Measurements from ENCODE around the gene TMEM240. TPM values are rescaled to one million over a fixed set of nuclear protein-coding genes. Genes with fewer than 3 reads are reported as not detected.
"Not testable (repeated sequence)": the region's sequence is repeated elsewhere in the genome, so short reads cannot be mapped to it uniquely, and the experiment has no call there.

The TMEM240 gene
- total RNA-seq, 1 experiment from 2014 or later = 3.6 TPM

DNA sequence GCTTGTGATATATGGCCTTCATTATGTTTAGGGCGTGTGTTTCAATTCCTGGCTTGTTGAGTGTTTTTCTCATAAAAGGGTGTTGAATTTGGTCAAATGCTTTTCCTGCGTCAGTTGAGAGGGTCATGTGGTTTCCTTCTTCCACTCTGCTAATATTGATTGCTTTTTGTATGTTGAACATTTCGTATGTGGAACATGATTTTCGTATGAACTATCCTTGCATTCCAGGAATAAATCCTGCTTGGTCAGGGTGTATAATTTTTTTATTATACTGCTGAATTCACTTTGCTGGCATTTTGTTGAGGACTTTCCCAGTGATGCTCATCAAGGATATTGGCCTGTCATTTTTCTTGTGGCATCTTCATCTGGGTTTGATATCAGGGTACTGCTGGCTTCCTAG, 33.1 kb downstream of the TMEM240 start:
- Mint-ChIP-seq H3K4me3 (ENCODE audit: unreplicated experiment) (no peak overlapping the region), H3K4me1 (ENCODE audit: insufficient read depth, unreplicated experiment) (peaks cover 8% of the 10 kb centered on the region), H3K27me3 (ENCODE audit: insufficient read depth, unreplicated experiment) (no peaks in the 10 kb centered on the region), H3K9me3 (ENCODE audit: unreplicated experiment) (no peaks in the 10 kb centered on the region), H3K27ac (ENCODE audit: low read depth, unreplicated experiment) (no peak overlapping the region), H3K36me3 (ENCODE audit: insufficient read depth, unreplicated experiment) (peaks cover 5% of the 10 kb centered on the region)
- no TSS peak for BruUV-seq (replicated peaks)
- intact Hi-C loops (cut with micrococcal nuclease) = loop anchor here (10.0 kb wide), 2 partner anchors 103 to 133 kb away; partner anchors contain the start of genes AURKAIP1 and MRPL20
- no peak for DNase-seq (ENCODE audit: unreplicated experiment)
- TF ChIP-seq, protein P1, sequence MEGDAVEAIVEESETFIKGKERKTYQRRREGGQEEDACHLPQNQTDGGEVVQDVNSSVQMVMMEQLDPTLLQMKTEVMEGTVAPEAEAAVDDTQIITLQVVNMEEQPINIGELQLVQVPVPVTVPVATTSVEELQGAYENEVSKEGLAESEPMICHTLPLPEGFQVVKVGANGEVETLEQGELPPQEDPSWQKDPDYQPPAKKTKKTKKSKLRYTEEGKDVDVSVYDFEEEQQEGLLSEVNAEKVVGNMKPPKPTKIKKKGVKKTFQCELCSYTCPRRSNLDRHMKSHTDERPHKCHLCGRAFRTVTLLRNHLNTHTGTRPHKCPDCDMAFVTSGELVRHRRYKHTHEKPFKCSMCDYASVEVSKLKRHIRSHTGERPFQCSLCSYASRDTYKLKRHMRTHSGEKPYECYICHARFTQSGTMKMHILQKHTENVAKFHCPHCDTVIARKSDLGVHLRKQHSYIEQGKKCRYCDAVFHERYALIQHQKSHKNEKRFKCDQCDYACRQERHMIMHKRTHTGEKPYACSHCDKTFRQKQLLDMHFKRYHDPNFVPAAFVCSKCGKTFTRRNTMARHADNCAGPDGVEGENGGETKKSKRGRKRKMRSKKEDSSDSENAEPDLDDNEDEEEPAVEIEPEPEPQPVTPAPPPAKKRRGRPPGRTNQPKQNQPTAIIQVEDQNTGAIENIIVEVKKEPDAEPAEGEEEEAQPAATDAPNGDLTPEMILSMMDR (IDR thresholded peaks at IDR 0.05; ENCODE audit: unreplicated experiment) = no peak
- POLR2A ChIA-PET = interaction anchor here (0.8 to 3.1 kb wide), 2 partner anchors 100 to 159 kb away, joined by 3 to 24 read pairs; partner anchors contain the start of gene MRPL20
- CTCF ChIA-PET = no interaction called here

DNA sequence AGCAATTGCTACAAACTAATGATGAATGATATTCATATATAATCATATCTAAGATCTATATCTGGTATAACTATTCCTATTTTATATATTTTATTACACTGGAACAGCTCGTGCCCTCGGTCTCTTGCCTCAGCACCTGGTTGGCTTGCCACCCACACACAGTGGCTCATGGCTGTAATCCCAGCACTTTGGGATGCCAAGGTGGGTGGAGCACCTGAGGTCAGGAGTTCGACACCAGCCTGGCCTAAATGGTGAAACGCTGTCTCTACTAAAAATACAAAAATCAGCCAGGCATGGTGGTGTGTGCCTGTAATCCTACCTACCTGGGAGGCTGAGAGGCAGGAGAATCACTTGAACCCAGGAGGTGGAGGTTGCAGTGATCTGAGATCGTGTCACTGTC, 34.6 kb downstream of the TMEM240 start:
- H3K27ac Mint-ChIP-seq (ENCODE audit: low read depth, unreplicated experiment) = peak overlapping the region; percentile 98
- H3K9me3 Mint-ChIP-seq (ENCODE audit: unreplicated experiment); BruUV-seq (replicated peaks); H3K27me3 Mint-ChIP-seq (ENCODE audit: insufficient read depth, unreplicated experiment); H3K36me3 Mint-ChIP-seq (ENCODE audit: insufficient read depth, unreplicated experiment); H3K4me1 Mint-ChIP-seq (ENCODE audit: insufficient read depth, unreplicated experiment): not testable (repeated sequence)
- peak; percentile 9 for DNase-seq (ENCODE audit: unreplicated experiment)
- ChIA-PET CTCF (interaction anchor here (0.6 to 2.1 kb wide), 5 partner anchors 13 to 741 kb away, joined by 3 to 17 read pairs (median 3); no protein-coding TSS in a partner anchor), POLR2A (interaction anchor here (0.6 to 3.1 kb wide), 7 partner anchors 16 to 196 kb away, joined by 3 to 41 read pairs (median 4); partner anchors contain the start of genes CCNL2, DVL1 and MRPL20)
- H3K4me3 Mint-ChIP-seq (ENCODE audit: unreplicated experiment) = peak overlapping the region; percentile 77
- intact Hi-C loops (cut with micrococcal nuclease) = loop anchor here (10.0 kb wide), 2 partner anchors 101 to 131 kb away; partner anchors contain the start of genes AURKAIP1 and MRPL20

DNA sequence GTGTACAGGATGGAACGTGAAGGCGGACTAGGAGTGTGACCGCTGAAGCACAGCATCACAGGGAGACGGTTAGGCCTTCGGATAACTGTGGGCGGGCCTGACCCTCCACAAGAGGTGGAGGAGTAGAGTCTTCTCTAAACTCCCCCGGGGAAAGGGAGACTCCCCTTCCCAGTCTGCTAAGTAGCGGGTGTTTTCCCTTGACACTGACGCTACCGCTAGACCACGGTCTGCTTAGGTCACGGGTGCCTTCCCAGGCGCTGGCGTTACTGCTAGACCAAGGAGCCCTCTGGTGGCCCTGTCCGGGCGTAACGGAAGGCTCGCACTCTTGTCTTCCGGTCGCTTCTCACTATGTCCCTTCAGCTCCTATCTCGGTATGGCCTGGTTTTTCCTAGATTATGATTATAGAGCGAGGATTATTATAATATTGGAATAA, 35.0 kb downstream of the TMEM240 start:
- not testable (repeated sequence) for H3K4me1 Mint-ChIP-seq (ENCODE audit: insufficient read depth, unreplicated experiment); H3K36me3 Mint-ChIP-seq (ENCODE audit: insufficient read depth, unreplicated experiment); H3K9me3 Mint-ChIP-seq (ENCODE audit: unreplicated experiment); H3K27me3 Mint-ChIP-seq (ENCODE audit: insufficient read depth, unreplicated experiment)
- Mint-ChIP-seq H3K4me3 (ENCODE audit: unreplicated experiment) (peak overlapping the region; percentile 77), H3K27ac (ENCODE audit: low read depth, unreplicated experiment) (peak overlapping the region; percentile 98)
- DNase-seq (ENCODE audit: unreplicated experiment) = peak; percentile 37
- ChIA-PET POLR2A (interaction anchor here (0.6 to 3.1 kb wide), 10 partner anchors 10 to 196 kb away, joined by 3 to 41 read pairs (median 4); partner anchors contain the start of genes CCNL2, DVL1 and MRPL20), CTCF (interaction anchor here (0.5 to 2.1 kb wide), 12 partner anchors 13 to 742 kb away, joined by 3 to 17 read pairs (median 3); no protein-coding TSS in a partner anchor)
- TF ChIP-seq, protein P1 (IDR thresholded peaks at IDR 0.05; ENCODE audit: unreplicated experiment) = peak; percentile 24
- TSS peak; percentile 70 for BruUV-seq (replicated peaks)
- intact Hi-C loops (cut with micrococcal nuclease) = loop anchor here (10.0 kb wide), 2 partner anchors 101 to 131 kb away; partner anchors contain the start of genes AURKAIP1 and MRPL20

GRCh38 chr1:1504777-1505365, 35.6 kb downstream of the TMEM240 start:
- CTCF ChIA-PET = interaction anchor here (0.5 to 2.1 kb wide), 27 partner anchors 12 to 253 kb away, joined by 3 to 17 read pairs (median 3); partner anchors contain the start of genes AURKAIP1, CCNL2 and UBE2J2
- DNase-seq (ENCODE audit: unreplicated experiment) = peak; percentile 79
- TF ChIP-seq, protein P1 (IDR thresholded peaks at IDR 0.05; ENCODE audit: unreplicated experiment) = peak; percentile 78
- POLR2A ChIA-PET = interaction anchor here (0.5 to 3.1 kb wide), 13 partner anchors 11 to 196 kb away, joined by 3 to 41 read pairs (median 4); partner anchors contain the start of genes AURKAIP1, CCNL2 and MRPL20
- not testable (repeated sequence) for BruUV-seq (replicated peaks); H3K27me3 Mint-ChIP-seq (ENCODE audit: insufficient read depth, unreplicated experiment); H3K4me1 Mint-ChIP-seq (ENCODE audit: insufficient read depth, unreplicated experiment); H3K9me3 Mint-ChIP-seq (ENCODE audit: unreplicated experiment); H3K36me3 Mint-ChIP-seq (ENCODE audit: insufficient read depth, unreplicated experiment)
- intact Hi-C loops (cut with micrococcal nuclease) = loop anchor here (10.0 kb wide), 2 partner anchors 100 to 130 kb away; partner anchors contain the start of genes AURKAIP1 and MRPL20
- Mint-ChIP-seq H3K27ac (ENCODE audit: low read depth, unreplicated experiment) (peak overlapping the region; percentile 98), H3K4me3 (ENCODE audit: unreplicated experiment) (peak overlapping the region; percentile 77)

DNA sequence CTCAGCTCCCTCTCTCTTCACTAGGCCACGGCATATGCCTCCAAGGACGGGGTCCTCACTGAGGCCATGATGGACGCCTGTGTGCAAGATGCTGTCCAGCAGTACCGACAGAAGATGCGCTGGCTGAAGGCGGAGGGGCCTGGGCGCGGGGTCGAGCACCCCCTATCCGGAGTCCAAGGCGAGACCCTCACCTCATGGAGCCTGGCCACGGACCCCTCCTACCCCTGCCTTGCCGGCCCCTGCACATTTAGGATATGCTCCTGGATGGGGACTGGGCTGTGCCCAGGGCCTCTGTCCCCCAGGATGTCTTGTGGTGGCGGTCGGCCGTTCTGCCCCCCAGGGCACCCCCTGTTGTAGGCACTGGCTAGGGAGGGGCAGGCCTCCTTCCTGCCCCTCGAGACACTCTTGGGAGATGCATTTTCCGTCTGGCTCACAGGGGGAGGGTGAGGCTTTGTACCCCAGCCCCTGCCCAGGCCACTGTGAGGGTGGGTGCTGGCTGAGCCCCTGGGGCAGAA, 44.9 kb downstream of the TMEM240 start:
- H3K9me3 Mint-ChIP-seq (ENCODE audit: unreplicated experiment); H3K27me3 Mint-ChIP-seq (ENCODE audit: insufficient read depth, unreplicated experiment); H3K4me3 Mint-ChIP-seq (ENCODE audit: unreplicated experiment); intact Hi-C loops (cut with micrococcal nuclease); H3K4me1 Mint-ChIP-seq (ENCODE audit: insufficient read depth, unreplicated experiment); H3K27ac Mint-ChIP-seq (ENCODE audit: low read depth, unreplicated experiment); DNase-seq (ENCODE audit: unreplicated experiment); CTCF ChIA-PET; BruUV-seq (replicated peaks); POLR2A ChIA-PET: not testable (repeated sequence)
- H3K36me3 Mint-ChIP-seq (ENCODE audit: insufficient read depth, unreplicated experiment) = peaks cover 37% of the 10 kb centered on the region

DNA sequence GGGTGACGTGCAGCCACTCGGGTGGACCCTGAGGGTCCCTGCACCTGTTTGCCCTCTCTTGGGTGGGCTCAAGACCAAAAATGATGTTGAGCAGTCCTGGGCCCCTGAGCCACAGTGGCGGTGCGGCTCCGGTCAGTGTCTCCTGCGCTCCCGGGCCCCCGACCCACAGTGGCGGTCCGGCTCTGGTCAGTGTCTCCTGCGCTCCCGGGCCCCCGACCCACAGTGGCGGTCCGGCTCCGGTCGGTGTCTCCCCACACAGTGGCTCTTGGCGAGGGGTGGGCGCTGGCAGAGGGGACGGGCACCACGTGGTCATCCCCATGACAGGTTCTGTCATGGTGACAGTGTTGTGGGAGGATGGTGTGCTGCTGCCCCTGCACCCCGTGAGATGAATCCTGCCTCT, 46.1 kb downstream of the TMEM240 start:
- BruUV-seq (replicated peaks); H3K9me3 Mint-ChIP-seq (ENCODE audit: unreplicated experiment); POLR2A ChIA-PET; H3K4me3 Mint-ChIP-seq (ENCODE audit: unreplicated experiment); CTCF ChIA-PET; H3K27me3 Mint-ChIP-seq (ENCODE audit: insufficient read depth, unreplicated experiment); DNase-seq (ENCODE audit: unreplicated experiment); H3K4me1 Mint-ChIP-seq (ENCODE audit: insufficient read depth, unreplicated experiment); intact Hi-C loops (cut with micrococcal nuclease); H3K27ac Mint-ChIP-seq (ENCODE audit: low read depth, unreplicated experiment): not testable (repeated sequence)
- peaks cover 49% of the 10 kb centered on the region for H3K36me3 Mint-ChIP-seq (ENCODE audit: insufficient read depth, unreplicated experiment)
